Stimulated activated CD8-positive, alpha-beta memory T cell treated with anti-CD3 and anti-CD28 coated beads, Interleukin-4, amount 100 ng/mL, for 4 hours (primary cell): ENCODE measurements around the gene NCLN.
A peak's percentile ranks its signal among the peaks of the same experiment; 100 is the strongest.
"Not testable (repeated sequence)": the region's sequence is repeated elsewhere in the genome, so short reads cannot be mapped to it uniquely, and the experiment has no call there.

Source experiments
- DNase-seq, 2 donors: peaks; one replicate each; pipeline ENCODE4 v3.0.0-alpha.2; 2020; ENCODE audit warnings: low read depth in 2 of 2, low spot score in 1 of 2

The NCLN gene

GRCh38 chr19:3222709-3223108 is 37.0 kb downstream of the NCLN start:
- DNase-seq = no peak

- DNase-seq = peak; percentile 20 to 26
Observed at GRCh38 chr19:3224346-3225168, 38.8 kb downstream of the NCLN start, which contains the start of gene CELF5. CELF5 (plus strand) TSS chr19:3224661; CDS start chr19:3224740, 79 bp downstream.

GRCh38 chr19:3225169-3225485 is 39.4 kb downstream of the NCLN start:
- DNase-seq = no peak

GRCh38 chr19:3225677-3226093 is 40.0 kb downstream of the NCLN start:
- no peak for DNase-seq

- no peak for DNase-seq
Observed at GRCh38 chr19:3227054-3227626, 41.4 kb downstream of the NCLN start.

- DNase-seq = no peak
Observed at GRCh38 chr19:3229346-3229743, 43.6 kb downstream of the NCLN start.

GRCh38 chr19:3229888-3230496 is 44.3 kb downstream of the NCLN start:
- DNase-seq = no peak

GRCh38 chr19:3231288-3231687 is 45.6 kb downstream of the NCLN start:
- DNase-seq = no peak

GRCh38 chr19:3233116-3233515 is 47.4 kb downstream of the NCLN start:
- DNase-seq = no peak

GRCh38 chr19:3233831-3234230 is 48.1 kb downstream of the NCLN start:
- no peak for DNase-seq

- DNase-seq = no peak
Observed at GRCh38 chr19:3234800-3235199, 49.1 kb downstream of the NCLN start.

- not testable (repeated sequence) for DNase-seq
Observed at GRCh38 chr19:3235604-3236003, 49.9 kb downstream of the NCLN start.

- no peak for DNase-seq
Observed at GRCh38 chr19:3236272-3236671, 50.5 kb downstream of the NCLN start.

GRCh38 chr19:3238066-3238561 is 52.4 kb downstream of the NCLN start:
- DNase-seq = no peak

GRCh38 chr19:3239367-3239766 is 53.6 kb downstream of the NCLN start:
- no peak for DNase-seq

GRCh38 chr19:3243819-3244700 is 58.3 kb downstream of the NCLN start:
- peak in 1 of 2 donors; percentile 8 for DNase-seq

GRCh38 chr19:3245050-3245449 is 59.3 kb downstream of the NCLN start:
- no peak for DNase-seq

GRCh38 chr19:3248728-3249326 is 63.1 kb downstream of the NCLN start:
- no peak for DNase-seq

- DNase-seq = no peak
Observed at GRCh38 chr19:3249408-3249807, 63.7 kb downstream of the NCLN start.

GRCh38 chr19:3250675-3251074 is 64.9 kb downstream of the NCLN start:
- DNase-seq = no peak

GRCh38 chr19:3251229-3251628 is 65.5 kb downstream of the NCLN start:
- DNase-seq = no peak
